Stimulated activated CD8-positive, alpha-beta memory T cell treated with anti-CD3 and anti-CD28 coated beads, Interleukin-15, amount 100 ng/mL, for 24 hours (primary cell): ENCODE data around the gene C5orf24.
"Not testable (repeated sequence)": the region's sequence is repeated elsewhere in the genome, so short reads cannot be mapped to it uniquely, and the experiment has no call there.

Source experiments
- DNase-seq: peaks from one replicate; pipeline ENCODE4 v3.0.0-alpha.2; 2020; ENCODE audit warnings: low read depth

The C5orf24 gene

DNA sequence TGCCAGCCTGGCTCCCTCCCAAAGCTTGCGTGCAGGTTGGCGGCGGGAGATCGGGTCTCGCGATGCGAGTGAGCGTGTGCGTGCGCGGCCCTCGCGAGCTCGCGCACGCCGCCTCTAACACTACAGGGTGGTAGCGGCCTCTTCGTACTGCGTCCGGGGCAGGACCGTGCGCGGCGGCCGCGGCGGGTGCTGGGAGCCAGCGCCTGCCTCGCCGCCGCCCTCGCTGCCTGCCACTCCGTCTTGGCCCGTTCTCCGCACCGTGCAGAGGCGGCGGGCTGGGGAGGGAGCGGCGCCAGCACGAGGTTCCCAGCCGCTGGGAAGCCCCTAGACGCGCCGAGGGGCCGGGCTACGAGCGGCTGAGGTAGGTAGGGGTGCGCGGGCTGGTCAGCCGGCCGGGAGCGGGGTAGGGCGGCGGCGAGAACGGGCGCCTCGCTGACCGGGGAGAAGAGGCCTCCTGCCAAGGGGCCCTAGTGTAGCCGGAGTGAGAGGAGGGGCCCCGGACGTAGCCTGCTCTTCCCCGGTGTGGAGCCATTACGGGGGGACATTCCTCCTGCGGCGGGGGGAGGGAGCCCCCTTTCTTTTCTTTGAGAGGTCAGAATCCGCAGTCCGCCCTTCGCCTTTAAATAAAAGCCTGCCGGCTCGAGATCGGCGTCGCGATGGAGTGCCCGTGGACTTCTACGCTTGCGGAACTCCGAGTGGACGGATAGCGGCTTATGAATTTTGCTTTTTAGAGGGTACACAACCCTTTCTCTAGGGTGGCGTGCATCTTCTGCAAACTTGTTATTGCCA lies at the start of gene C5orf24:
Gene C5orf24, plus strand, starts transcription at position 117 of the 789 bp plus-strand sequence. CDS start 8,933 bp downstream, outside the sequence.
- peak; percentile 77 for DNase-seq

DNA sequence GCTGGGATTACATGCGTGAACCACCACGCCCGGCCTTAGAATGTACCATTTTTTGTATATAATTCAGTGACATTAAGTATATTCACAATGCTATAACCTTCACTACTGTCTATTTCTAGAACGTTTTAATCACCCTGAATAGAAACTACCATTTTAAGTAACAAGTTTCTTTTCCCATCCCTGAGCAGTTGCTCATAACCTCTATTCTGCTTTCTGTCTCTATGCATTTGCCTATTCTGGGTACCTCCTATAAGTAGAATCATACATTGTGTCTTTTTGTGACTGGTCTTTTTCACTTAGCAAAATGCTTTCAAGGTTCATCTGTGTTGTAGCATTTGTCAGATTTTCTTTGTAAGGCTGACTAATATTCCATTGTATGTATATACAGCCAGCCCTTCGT lies 47.3 kb upstream of the C5orf24 start:
- DNase-seq = no peak

GRCh38 chr5:134803821-134804220 lies 41.9 kb upstream of the C5orf24 start:
- DNase-seq = no peak

DNA sequence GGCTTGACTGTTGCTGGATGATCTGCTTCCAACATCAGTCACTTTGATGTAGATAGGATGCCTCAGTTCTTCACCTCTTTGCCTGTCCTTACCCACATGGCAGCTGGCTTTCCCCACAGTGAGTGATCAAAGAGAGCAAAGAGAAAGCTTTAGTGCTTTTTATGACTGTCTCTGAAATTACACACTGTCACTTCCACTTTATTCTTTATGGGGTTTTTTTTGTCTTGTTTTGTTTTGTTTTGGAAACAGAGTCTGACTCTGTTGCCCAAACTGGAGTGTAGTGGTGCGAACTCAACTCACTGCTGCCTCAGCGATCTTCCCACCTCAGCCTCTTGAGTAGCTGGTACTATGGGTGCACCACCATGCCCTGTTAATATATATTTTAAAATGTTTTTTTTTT lies 32.4 kb upstream of the C5orf24 start:
- DNase-seq = no peak

GRCh38 chr5:134813827-134814226 lies 31.9 kb upstream of the C5orf24 start:
- no peak for DNase-seq

DNA sequence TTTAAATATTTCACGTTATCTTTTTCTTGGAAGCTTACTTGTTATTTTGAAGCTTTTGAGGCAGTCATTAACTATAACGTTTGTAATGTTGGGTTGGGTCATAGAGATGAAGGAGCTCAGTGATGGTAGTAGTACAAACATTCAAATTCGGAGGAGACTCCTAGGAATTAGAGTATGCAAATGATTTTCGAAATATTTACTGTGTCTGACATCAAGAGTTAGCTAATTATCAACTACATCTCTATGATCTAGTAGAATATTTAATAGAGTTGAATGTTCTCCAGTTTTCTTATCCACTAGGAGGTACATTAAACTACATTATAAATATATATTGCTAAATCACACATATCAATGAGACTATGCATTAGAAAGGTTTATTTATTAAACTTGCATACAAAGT lies 28.8 kb upstream of the C5orf24 start:
- no peak for DNase-seq

GRCh38 chr5:134818776-134819175 lies 27.0 kb upstream of the C5orf24 start:
- no peak for DNase-seq

DNA sequence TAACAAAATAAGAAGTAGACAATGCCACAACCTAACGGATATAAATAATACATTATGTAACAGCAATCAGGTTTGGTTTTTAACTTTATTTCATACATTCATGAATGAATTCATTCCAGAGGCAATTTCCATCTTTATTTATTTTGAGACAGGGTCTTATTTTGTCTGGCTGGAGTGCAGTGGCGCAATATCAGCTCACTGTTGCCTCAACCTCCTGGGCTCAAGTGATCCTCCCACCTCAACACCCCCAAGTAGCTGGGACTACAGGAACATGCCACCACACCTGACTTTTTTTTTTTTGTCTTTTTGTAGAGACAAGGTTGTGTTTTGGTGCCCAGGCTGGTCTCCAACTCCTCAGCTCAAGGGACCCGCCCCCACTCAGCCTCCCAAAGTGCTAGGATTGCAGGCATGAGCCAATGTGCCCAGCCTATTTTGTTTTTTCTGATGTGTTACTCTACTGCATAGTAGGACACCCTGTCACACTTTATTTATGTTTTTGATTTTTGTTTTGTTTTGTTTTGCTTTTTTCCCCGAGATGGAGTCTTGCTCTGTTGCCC lies 26.3 kb upstream of the C5orf24 start:
- DNase-seq = no peak

- DNase-seq = no peak
Measured at GRCh38 chr5:134821841-134822240, 23.9 kb upstream of the C5orf24 start.

- DNase-seq = no peak
Measured at GRCh38 chr5:134824681-134825080, 21.1 kb upstream of the C5orf24 start.

GRCh38 chr5:134825212-134825611 lies 20.6 kb upstream of the C5orf24 start:
- no peak for DNase-seq

GRCh38 chr5:134833340-134834032 lies 12.3 kb upstream of the C5orf24 start:
- no peak for DNase-seq

DNA sequence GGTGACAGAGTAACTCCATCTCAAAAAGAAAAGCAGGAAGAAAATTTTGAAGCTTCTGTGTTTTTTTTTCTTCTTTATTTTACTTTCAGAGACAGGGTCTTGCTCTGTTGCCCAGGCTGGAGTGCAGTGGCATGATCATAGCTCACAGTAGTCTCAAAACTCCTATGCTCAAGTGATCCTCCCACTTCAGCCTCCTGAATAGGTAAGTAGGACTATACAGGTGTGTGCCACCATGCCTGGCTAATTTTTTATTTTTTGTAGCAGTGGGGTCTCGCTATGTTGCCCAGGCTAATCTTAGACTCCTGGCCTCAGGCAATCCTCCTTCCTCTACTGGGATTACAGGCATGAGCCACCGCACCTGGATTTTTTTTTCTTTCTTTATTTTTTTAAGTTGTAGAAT lies 10.1 kb upstream of the C5orf24 start:
- no peak for DNase-seq

DNA sequence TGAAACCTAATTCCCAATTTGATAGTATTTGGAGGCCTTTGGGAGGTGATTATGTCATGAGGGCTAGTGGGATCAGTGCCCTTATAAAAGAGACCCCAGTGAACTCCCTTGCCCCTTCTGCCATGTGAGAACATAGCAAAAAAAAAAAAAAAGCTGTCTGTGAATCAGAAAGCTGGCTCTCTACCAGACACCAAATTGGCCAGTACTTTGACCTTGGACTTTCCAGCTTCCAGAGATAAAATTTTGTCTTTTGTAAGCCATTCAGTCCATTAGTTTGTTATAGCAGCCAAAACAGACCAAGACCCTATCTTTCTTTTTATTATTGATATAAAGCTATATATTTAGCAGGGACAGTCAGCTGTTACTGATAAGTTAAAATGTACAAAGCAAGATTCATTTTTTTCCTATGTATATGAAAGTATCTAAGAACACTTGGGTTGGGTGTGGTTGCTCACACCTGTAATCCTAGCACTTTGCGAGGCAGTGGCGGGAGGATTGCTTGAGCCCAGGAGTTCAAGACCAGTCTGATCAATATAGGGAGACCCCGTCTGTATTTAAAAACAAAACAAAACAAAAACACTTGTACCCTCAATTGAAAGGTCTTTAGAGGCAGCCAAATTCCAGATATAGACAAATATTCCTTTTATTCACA lies 8.1 kb upstream of the C5orf24 start:
- DNase-seq = no peak

DNA sequence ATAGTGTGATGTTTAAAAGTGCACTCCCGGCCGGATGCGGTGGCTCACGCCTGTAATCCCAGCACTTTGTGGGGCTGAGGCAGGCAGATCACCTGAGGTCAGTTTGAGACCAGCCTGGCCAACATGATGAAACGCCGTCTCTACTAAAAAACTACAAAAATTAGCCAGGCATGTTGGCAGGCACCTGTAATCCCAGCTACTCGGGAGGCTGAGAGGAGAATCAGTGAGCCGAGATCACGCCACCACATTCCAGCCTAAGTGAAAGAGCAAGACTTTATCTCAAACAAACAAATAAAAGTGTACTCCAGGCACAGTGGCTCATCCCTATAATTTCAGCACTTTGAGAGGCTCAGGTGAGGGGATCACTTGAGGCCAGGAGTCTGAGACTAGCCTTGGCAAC lies 7.4 kb upstream of the C5orf24 start:
- not testable (repeated sequence) for DNase-seq

DNA sequence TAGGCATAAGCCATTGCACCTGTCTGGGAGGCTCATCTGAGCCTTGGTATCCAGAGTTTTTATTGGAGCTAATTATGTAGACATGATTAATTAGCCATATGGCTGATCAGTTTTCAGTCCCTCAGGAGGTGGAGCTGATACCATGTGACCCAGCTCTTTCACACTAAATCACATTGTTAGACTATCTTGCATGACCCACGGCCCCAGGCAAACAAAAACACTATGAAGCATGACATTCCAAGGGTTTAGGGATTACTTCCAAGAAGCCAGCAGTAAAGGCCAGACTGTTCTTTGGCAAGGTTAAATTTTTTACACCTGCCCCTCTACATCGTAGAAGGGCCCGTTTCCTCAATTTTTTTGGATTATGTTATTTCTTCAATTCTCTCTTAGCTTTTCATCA lies 5.0 kb upstream of the C5orf24 start:
- no peak for DNase-seq

GRCh38 chr5:134844252-134844651 lies 1.5 kb upstream of the C5orf24 start:
- DNase-seq = no peak

DNA sequence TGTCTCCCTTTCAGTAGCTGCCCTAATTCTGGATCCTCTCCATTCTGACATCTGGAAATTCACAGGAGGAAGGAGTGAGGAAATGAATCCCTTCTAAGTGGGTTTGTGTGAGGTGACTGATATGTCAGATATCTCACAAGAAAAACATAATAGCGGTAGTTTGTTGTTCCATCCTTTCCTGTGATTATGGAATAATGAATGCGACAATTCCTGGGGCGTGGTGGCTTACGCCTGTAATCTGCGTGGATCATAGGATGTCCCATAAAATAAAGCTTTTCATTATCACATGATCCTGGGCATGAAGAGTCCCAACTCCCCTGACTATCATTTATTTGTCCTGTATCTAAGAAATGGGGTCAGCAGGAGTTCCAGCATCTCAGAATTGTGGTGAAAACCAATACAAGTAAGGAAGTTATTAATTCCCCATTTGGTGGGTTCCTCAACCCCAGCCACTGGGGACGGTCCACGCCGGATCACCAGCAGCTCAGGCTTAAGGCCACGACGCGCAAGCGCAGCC lies 375 bp upstream of the C5orf24 start:
- no peak for DNase-seq

DNA sequence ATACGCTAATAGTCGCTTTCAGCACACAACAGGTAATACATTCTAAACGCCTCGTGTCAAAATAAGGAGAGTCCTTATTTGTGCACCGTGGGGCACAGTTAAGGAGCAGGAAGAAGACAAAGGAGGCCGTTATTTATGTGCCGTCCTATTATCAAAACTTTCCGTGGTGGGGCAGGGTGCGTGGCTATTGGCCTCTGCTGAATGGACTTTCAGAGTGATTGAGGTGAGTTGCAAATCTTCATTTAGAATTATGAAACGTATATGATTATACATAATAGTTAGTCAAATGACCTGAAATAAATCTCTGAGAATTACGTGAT lies 833 bp downstream of the C5orf24 start:
- no peak for DNase-seq

- DNase-seq = not testable (repeated sequence)
Measured at GRCh38 chr5:134849434-134849933, 3.7 kb downstream of the C5orf24 start.

- DNase-seq = no peak
Measured at GRCh38 chr5:134851307-134851923, 5.6 kb downstream of the C5orf24 start.

- DNase-seq = not testable (repeated sequence)
Measured at GRCh38 chr5:134856465-134856864, 10.7 kb downstream of the C5orf24 start.
